Lower leg skin (tissue), 3 donors: ENCODE results near the gene SETD5.

ENCODE experiments used
- POLR2A ChIP-seq, 2 donors: fragments of 450-650 bp; IDR thresholded peaks; one replicate each; pipeline ENCODE4 v1.6.1; 2016 to 2017; ENCODE audit warnings: antibody characterized with exemption in 2 of 2, mild to moderate bottlenecking in 1 of 2, moderate library complexity in 1 of 2
- TF ChIP-seq, protein P1 (sequence below), 3 donors: fragments of 450-650 bp; IDR thresholded peaks; one replicate each; pipeline ENCODE4 v1.5.1; 2016; ENCODE audit warnings: antibody characterized with exemption in 3 of 3, mild to moderate bottlenecking in 3 of 3, moderate library complexity in 2 of 3

DNA sequence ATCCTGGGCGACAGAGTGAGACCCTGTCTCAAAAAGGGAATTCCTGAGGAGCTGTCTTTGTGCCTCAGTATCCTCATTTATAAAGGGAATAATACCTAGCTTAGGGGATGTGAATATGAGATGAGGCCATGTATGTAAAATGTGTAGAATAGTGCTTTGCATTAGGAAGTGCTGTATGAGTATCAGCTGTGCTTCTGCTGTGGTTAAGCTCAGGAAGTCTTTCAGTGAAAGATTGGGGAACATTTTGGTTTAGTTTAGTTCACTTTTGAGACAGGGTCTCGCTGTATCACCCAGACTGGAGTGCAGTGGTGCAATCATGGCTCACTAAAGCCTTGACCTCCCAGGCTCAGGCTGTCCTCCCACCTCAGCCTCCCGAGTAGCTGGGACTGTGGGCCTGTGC lies 23.9 kb upstream of the SETD5 start:
- TF ChIP-seq, protein P1, sequence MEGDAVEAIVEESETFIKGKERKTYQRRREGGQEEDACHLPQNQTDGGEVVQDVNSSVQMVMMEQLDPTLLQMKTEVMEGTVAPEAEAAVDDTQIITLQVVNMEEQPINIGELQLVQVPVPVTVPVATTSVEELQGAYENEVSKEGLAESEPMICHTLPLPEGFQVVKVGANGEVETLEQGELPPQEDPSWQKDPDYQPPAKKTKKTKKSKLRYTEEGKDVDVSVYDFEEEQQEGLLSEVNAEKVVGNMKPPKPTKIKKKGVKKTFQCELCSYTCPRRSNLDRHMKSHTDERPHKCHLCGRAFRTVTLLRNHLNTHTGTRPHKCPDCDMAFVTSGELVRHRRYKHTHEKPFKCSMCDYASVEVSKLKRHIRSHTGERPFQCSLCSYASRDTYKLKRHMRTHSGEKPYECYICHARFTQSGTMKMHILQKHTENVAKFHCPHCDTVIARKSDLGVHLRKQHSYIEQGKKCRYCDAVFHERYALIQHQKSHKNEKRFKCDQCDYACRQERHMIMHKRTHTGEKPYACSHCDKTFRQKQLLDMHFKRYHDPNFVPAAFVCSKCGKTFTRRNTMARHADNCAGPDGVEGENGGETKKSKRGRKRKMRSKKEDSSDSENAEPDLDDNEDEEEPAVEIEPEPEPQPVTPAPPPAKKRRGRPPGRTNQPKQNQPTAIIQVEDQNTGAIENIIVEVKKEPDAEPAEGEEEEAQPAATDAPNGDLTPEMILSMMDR (IDR thresholded peaks at IDR 0.05): no peak
- no peak for TF ChIP-seq POLR2A (IDR thresholded peaks at IDR 0.05)
